GM19351 (cell line): Measurements from ENCODE around the gene GRK3.
"Not testable (repeated sequence)": the region's sequence is repeated elsewhere in the genome, so short reads cannot be mapped to it uniquely, and the experiment has no call there.

Source experiments
- ATAC-seq: cut with Tn5 transposase; IDR thresholded peaks from one replicate; pipeline ENCODE4 v1.9.1; 2021; ENCODE audit warnings: mild to moderate bottlenecking, moderate library complexity; ENCODE audit not compliant: unreplicated experiment

Gene GRK3

GRCh38 chr22:25564320-25564978, at the start of gene GRK3:
TSS of gene GRK3 (plus strand) at chr22:25564675. CDS start at chr22:25565041, 366 bp downstream.
- ATAC-seq = no peak

GRCh38 chr22:25518000-25518663, 46.3 kb upstream of the GRK3 start:
- no peak for ATAC-seq

DNA sequence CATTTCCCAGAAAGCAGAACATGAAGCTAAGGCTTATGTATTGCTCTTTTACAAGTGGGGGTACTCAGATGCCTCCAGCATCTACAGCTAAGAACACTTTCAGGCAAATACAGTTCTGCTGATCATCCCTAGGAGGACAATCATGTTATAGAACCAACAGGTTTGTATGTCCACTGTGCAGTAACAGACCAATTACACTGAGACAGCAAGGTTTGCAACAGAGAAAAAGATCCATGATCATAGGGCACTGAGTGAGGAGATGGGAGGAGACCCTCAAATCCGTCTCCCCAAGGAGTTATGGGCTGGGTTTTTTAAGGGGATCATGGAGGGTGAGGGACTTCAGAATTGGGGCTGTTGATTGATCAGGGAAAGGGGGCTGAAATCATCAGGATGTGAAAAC, 39.1 kb upstream of the GRK3 start:
- no peak for ATAC-seq

- not testable (repeated sequence) for ATAC-seq
Measured at GRCh38 chr22:25525804-25526584, 38.5 kb upstream of the GRK3 start.

DNA sequence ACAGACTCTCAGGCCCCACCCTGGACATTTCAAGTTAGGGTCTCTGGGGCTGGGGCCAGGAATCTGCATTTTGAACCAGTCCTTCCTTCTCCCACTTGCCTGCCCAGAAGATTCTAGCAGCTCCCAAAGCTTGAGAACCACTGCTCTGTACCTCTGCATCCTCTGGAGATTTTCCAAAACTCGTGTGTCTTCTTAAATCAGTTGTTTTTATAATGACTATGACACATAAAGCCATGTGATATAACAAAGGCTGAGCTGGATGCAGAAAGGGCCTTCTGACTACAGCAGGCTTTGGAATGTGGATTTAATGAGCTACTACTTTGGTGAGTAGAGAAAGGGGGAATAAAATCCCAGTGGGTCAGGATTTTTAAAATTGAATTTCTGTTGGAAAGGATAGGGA, 37.5 kb upstream of the GRK3 start:
- not testable (repeated sequence) for ATAC-seq

GRCh38 chr22:25528068-25528467, 36.4 kb upstream of the GRK3 start:
- ATAC-seq = not testable (repeated sequence)

DNA sequence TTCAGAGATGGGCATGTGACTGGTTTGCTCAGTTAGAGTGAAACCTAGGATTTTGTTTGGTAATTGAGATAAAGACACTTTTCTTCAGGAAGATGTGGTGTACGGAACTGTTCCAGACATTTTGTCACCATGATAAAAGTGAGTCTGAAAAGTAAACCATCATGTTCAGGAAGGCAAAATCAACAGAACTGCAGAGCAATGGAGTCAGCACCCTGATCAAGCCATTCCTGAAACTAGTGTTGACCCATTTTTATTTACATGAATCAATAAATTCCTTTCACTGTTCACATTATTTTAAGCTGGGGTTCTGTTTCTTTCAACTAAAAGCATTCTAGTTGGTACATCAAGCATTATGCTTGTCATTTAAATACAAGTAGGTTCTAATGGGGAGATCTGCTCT, 35.4 kb upstream of the GRK3 start:
- ATAC-seq = not testable (repeated sequence)

- ATAC-seq = not testable (repeated sequence)
Measured at GRCh38 chr22:25529541-25530137, 34.8 kb upstream of the GRK3 start.

- not testable (repeated sequence) for ATAC-seq
Measured at GRCh38 chr22:25531677-25532076, 32.8 kb upstream of the GRK3 start.

GRCh38 chr22:25534724-25535123, 29.8 kb upstream of the GRK3 start:
- ATAC-seq = no peak

DNA sequence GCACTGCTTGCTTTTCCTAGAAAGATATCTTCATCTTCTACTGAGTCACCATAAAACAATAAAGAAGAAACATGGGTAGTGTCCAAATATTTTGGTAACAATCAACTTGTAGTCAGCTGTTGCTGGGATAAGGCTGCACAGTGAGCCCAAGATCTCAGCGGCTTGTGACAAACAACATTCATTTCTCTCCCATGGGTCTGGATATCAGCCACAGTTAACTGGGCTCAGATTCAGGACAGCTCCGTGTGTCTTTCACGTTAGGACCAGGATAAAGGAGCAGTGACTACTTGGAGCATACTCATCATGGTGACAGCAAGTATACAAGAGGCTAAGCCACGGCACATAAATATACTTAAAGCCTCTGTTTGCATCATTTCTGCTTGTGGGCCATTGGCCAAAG, 27.9 kb upstream of the GRK3 start:
- ATAC-seq = no peak

DNA sequence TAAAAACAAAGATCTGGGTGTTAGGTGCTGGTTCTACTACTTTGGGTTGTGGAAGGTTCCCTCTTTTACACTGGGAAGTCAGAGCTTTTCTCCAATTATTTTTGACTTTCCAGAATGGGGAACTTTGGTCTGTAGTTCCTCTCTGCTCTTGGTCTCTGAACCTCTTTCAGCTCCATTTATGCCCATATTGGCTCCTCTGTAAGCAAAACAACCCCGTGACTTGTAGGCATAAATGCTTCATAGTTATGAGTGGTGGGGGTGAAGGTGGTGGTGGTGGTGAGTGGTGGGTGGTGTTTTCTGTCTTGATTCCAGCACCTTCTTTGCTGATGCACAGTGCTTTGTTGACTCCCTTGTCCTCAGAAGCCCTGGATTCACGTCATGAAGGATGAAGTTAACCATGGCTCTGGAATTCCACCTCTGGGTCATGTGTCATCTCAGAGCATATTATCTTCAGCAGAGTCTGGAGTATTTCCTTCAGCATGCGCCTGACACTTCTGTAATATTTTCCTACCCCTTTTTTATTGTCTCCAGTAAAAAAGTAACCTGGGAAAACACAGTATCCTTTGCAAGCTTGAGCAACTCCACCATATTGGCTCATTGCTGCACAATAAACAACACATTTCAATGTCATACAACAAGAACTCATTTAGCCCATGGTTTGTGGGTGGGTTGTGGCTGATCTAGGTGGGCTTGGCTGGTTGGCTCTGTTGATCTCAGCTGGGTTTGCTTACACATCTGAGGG, 24.1 kb upstream of the GRK3 start:
- ATAC-seq = no peak

DNA sequence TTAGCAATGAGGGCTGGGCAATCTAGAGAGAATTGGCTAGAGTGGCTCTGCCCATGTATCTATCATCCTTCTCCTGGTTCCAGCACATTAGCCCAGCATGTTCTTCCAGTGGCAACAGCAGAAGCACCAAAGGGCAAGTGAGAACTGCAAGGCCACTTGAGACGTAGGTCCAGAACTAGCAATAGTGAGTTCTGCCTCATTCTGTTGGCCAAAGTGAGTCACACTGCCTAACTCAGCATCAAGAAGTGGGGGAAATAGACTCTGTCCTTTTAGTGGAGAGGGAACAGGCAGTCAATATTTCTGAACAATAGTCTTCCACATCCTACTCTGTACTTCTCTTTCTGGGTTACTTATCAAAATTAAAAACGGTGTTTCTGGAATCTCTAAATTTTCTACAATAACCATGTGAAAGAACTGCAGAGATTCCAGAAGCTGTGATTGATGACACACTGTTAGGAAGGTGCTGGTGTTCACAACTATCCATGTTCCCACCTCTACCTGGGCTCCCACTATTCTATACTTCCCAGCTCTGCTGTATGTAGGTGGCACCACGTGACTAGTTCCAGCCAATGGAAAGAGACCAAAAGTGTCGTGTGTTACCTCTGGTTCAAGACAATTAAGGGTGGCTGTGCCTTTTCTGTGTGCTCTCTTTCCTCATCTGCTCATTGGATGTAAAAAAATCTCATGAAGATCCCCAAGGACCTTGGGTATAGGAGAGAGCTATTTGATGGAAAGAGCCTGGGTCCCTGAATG, 23.4 kb upstream of the GRK3 start:
- ATAC-seq = no peak

GRCh38 chr22:25542191-25542590, 22.3 kb upstream of the GRK3 start:
- no peak for ATAC-seq

DNA sequence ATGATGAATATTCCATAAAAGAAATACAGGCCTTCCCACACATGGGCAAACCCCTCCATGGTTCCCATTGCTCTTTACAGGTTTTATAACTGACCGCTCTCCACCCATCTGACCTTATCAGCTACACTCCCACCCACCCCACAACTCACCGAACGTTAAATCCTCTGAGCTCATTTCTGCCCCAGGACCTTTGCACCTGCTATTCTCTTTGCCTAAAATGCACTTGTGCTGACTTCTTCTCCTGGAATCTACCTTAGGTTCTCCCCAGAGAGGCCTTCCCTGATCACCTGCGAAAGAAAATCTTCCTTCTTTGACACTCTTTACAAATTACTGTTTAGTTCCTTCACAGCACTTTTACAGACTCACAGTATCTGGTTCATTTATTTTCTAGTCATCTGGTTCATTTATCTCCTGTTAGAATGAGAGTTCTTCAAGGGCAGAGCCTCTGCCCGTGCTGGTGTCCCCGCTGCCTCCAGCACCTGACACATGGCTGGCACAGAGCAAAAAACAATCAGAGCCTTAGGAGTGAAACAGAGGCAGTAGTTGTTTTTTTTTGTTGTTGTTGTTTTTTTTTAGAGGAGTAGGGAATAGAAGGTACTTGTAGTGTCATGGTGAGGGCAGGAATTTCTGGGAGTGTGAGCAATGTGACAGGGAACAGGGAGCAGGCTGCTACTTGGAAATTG, 21.6 kb upstream of the GRK3 start:
- no peak for ATAC-seq

DNA sequence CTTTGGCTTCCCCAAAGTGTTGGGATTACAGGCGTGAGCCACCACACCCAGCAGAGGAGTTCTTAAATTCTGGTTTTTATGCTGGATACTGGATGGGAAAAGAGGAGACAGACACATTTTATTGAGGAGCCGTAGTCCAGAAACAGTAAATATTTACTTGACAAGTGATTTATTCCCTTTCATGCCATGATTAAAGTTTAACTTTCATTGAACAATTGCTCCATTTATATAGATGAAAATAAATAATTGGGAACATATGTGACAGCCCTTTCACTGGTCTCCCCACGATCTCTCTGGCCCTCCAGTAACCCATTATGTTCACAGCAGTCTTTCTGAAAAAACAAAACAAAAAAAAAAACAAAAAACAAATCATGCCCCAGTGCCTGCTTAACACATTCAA, 19.3 kb upstream of the GRK3 start:
- ATAC-seq = no peak

DNA sequence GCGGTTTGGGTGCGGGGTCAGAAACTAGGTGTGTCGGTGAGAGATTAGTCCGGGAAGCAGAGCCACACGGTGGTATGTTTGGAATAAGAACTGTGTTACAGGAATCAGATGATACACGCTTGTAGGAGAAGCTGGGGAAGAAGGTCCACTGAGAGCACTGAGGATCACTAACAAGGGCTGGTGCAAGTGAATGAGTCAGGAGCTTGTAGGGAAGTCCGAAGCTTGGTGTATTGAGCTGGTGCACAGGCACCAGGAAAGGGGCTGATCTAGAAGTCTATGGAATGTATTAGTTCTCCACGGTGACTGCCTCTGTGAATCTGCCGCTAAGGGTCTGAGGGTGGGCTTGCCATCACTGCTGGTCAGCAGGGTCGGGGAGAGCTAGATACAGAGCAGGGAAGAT, 18.8 kb upstream of the GRK3 start:
- no peak for ATAC-seq

DNA sequence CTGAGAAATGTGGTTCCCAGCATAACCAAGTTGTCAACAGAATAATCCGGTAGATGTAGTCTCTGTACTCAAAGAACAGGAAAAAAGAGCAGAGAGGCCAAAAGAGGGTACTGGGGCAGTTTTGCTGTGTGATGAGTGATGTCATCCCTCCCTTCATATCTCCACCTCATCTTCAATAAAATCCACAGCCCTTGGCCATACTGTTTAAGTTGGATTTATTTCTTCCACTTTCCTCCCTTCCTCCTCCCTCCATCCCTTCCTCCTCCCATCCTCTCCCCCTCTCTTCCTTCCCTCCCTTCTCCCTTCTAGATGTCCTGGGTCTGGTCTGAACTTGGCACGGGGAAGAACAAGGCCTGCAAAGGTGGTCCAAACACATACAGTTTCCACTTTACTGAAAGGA, 18.2 kb upstream of the GRK3 start:
- no peak for ATAC-seq

- ATAC-seq = no peak
Measured at GRCh38 chr22:25546751-25547150, 17.7 kb upstream of the GRK3 start.
